Transverse colon (tissue), 4 donors: ENCODE data around the gene RBP3. TPM values are rescaled to one million over a fixed set of nuclear protein-coding genes. Genes with fewer than 3 reads are reported as not detected.
"Not testable (repeated sequence)": the region's sequence is repeated elsewhere in the genome, so short reads cannot be mapped to it uniquely, and the experiment has no call there.

Source experiments
- DNase-seq: peaks from one replicate; pipeline ENCODE4 v3.0.0-alpha.2; 2019
- H3K27ac ChIP-seq, 4 donors: fragments of 200-600 bp; sonication (generic); 2 replicates each; pipeline ENCODE4 v1.5.1; 2016 to 2018; ENCODE audit warnings: inconsistent platforms in 4 of 4
- H3K27me3 ChIP-seq: fragments of 200-600 bp; sonication (generic); 2 replicates; pipeline ENCODE4 v1.5.1; 2017; ENCODE audit warnings: inconsistent platforms
- H3K36me3 ChIP-seq, 4 donors: fragments of 200-600 bp; sonication (generic); 2 replicates each; pipeline ENCODE4 v1.5.1; 2017 to 2019; ENCODE audit warnings: inconsistent platforms in 4 of 4
- H3K4me1 ChIP-seq, 4 donors: fragments of 200-600 bp; sonication (generic); 2 replicates each; pipeline ENCODE4 v1.5.1; 2017 to 2020; ENCODE audit warnings: inconsistent platforms in 4 of 4
- H3K4me3 ChIP-seq, 4 donors: fragments of 200-600 bp; sonication (generic); 1 replicate in 1 of 4; 2 replicates in 3 of 4; pipeline versions ENCODE4 v1.5.1 to v1.6.1; 2017 to 2019; ENCODE audit warnings: inconsistent platforms in 4 of 4
- H3K9me3 ChIP-seq, 2 donors: fragments of 200-600 bp; sonication (generic); 2 replicates each; pipeline ENCODE4 v1.5.1; 2017 to 2019; ENCODE audit warnings: inconsistent platforms in 2 of 2
- CTCF ChIP-seq, 5 experiments: fragments of 200-600 bp in 3 of 5; fragments of 450-650 bp in 2 of 5; sonication (generic) in 3 of 5; IDR thresholded peaks; 1 replicate in 2 of 5; 2 replicates in 3 of 5; pipeline ENCODE4 v1.5.1; 2016 to 2017; ENCODE audit warnings: antibody characterized with exemption in 5 of 5, inconsistent platforms in 3 of 5, mild to moderate bottlenecking in 2 of 5, moderate library complexity in 1 of 5
- EP300 ChIP-seq: sonication (generic); formaldehyde crosslinking; IDR thresholded peaks from one replicate; pipeline ENCODE4 v1.6.1; 2017; ENCODE audit warnings: antibody characterized with exemption, low read depth
- POLR2A ChIP-seq: fragments of 450-650 bp; IDR thresholded peaks from one replicate; pipeline ENCODE4 v1.6.1; 2016; ENCODE audit warnings: antibody characterized with exemption, mild to moderate bottlenecking, moderate library complexity
- POLR2AphosphoS5 ChIP-seq, 3 donors: sonication (generic); formaldehyde crosslinking; IDR thresholded peaks; one replicate each; pipeline ENCODE4 v1.6.1; 2016; ENCODE audit warnings: antibody characterized with exemption in 3 of 3
- WGBS, 2 donors: methylation state at CpG; one replicate each; pipeline ENCODE4 v1.1.5; 2018; ENCODE audit warnings: low coverage in 1 of 2; 5-methylcytosine and 5-hydroxymethylcytosine counted together
- in situ Hi-C, 4 donors: fragments of 200-750 bp; cut with MboI; loops; one replicate each; pipeline versions ENCODE4 v1.15.0 to v1.15.1; 2017; ENCODE audit warnings: low sequenced_read_pairs in 3 of 4, low pct_ligation_motif_present in 1 of 4, low pct_unique_long_range_greater_than_20kb in 1 of 4
- intact Hi-C: fragments of 100-400 bp; cut with DNase I; formaldehyde crosslinking; loops from one replicate; pipeline ENCODE4 v1.15.1; 2023; ENCODE audit warnings: low total_unique reads
- total RNA-seq, 4 donors: library from RNA; depleted of rRNA; stranded (reverse); fragments of >200 nt; gene quantifications; one replicate each; pipeline ENCODE4 v1.1.0, GENCODE V29; 2016

RBP3 gene
- total RNA-seq, 4 donors from 2014 or later = not detected

- H3K9me3 ChIP-seq = no peaks in the 10 kb centered on the region
- peak; percentile 87 for DNase-seq
- 1% methylated on average over 44 of the region's 75 CpGs; no CpG with 5 or more reads in 1 of the 2 donors for WGBS, 2 donors
- intact Hi-C loops (no loop called here), in situ Hi-C loops (loop anchor here in 3 of 4 donors (5.0 to 25.0 kb wide), 3 partner anchors 1097 to 1280 kb away; partner anchors contain the start of gene ANTXRL (in 1 of the 3))
- TF ChIP-seq POLR2A = no peak
- no peak for TF ChIP-seq EP300
- no peak for TF ChIP-seq CTCF (IDR thresholded peaks at IDR 0.05)
- peak in 1 of 3 donors; percentile 50 for TF ChIP-seq POLR2AphosphoS5 (IDR thresholded peaks at IDR 0.05)
- H3K27ac ChIP-seq = peak within 1 kb of the TSS; percentile 76 to 85 (median 82)
- peaks cover 0 to 29% (median 16%) of the 10 kb centered on the region in 4 donors for H3K4me1 ChIP-seq
- H3K4me3 ChIP-seq = peak within 1 kb of the TSS; percentile 58 to 95 (median 70)
- H3K27me3 ChIP-seq = no peaks in the 10 kb centered on the region
- H3K36me3 ChIP-seq = no peaks in the 10 kb centered on the region
These were observed 36.2 kb downstream of the RBP3 start, which contains the start of gene ZNF488 for GRCh38 chr10:47384148-47384921. ZNF488 (minus strand) TSS chr10:47384293; CDS start chr10:47368829, 15,464 bp downstream.

- in situ Hi-C loops = loop anchor here in 1 of 4 donors (10.0 to 25.0 kb wide), 2 partner anchors 1099 to 1281 kb away; partner anchors contain the start of gene ANTXRL
- H3K27me3 ChIP-seq, H3K27ac ChIP-seq, H3K36me3 ChIP-seq, H3K4me3 ChIP-seq, intact Hi-C loops, H3K9me3 ChIP-seq, DNase-seq: not testable (repeated sequence)
- WGBS, 2 donors = 86% methylated on average over 2 of the region's 2 CpGs; no CpG with 5 or more reads in 1 of the 2 donors
- peaks cover 0 to 22% (median 13%) of the 10 kb centered on the region in 4 donors for H3K4me1 ChIP-seq
These were observed 37.9 kb downstream of the RBP3 start for GRCh38 chr10:47386104-47386503.

GRCh38 chr10:47388879-47389278 is 40.7 kb downstream of the RBP3 start:
- no peak for TF ChIP-seq EP300
- no peak for TF ChIP-seq CTCF (IDR thresholded peaks at IDR 0.05)
- no peak for TF ChIP-seq POLR2AphosphoS5 (IDR thresholded peaks at IDR 0.05)
- no peak for TF ChIP-seq POLR2A
- intact Hi-C loops = no loop called here
- in situ Hi-C loops = loop anchor here in 1 of 4 donors (10.0 to 25.0 kb wide), 2 partner anchors 1102 to 1284 kb away; partner anchors contain the start of gene ANTXRL
- Histone ChIP-seq H3K4me1 (peaks cover 0 to 10% (median 5%) of the 10 kb centered on the region in 4 donors), H3K36me3 (no peaks in the 10 kb centered on the region), H3K4me3 (no peak overlapping the region), H3K9me3 (no peaks in the 10 kb centered on the region), H3K27ac (no peak overlapping the region), H3K27me3 (no peaks in the 10 kb centered on the region)
- WGBS, 2 donors = 75 to 81% methylated on average over 1 to 4 of the region's 4 CpGs
- no peak for DNase-seq

GRCh38 chr10:47389619-47390018 is 41.5 kb downstream of the RBP3 start:
- no peak overlapping the region for H3K27ac ChIP-seq
- TF ChIP-seq CTCF (IDR thresholded peaks at IDR 0.05) = no peak
- TF ChIP-seq POLR2A = no peak
- TF ChIP-seq POLR2AphosphoS5 (IDR thresholded peaks at IDR 0.05) = no peak
- no peak for TF ChIP-seq EP300
- intact Hi-C loops = no loop called here
- H3K36me3 ChIP-seq = no peaks in the 10 kb centered on the region
- 94 to 98% methylated on average over 3 of the region's 3 CpGs for WGBS, 2 donors
- DNase-seq = no peak
- in situ Hi-C loops = loop anchor here in 1 of 4 donors (10.0 to 25.0 kb wide), 2 partner anchors 1102 to 1285 kb away; partner anchors contain the start of gene ANTXRL
- peaks cover 2% of the 10 kb centered on the region for H3K27me3 ChIP-seq
- no peak overlapping the region for H3K4me3 ChIP-seq
- H3K9me3 ChIP-seq = no peaks in the 10 kb centered on the region
- peaks cover 0 to 5% (median 2%) of the 10 kb centered on the region in 4 donors for H3K4me1 ChIP-seq
